ENCODE data around the gene DIAPH3. TPM values are rescaled to one million over a fixed set of nuclear protein-coding genes. Genes with fewer than 3 reads are reported as not detected.

Gene DIAPH3
- total RNA-seq, 4 donors from 2014 or later: 0.27 to 3.9 (median 2.1) TPM

DNA sequence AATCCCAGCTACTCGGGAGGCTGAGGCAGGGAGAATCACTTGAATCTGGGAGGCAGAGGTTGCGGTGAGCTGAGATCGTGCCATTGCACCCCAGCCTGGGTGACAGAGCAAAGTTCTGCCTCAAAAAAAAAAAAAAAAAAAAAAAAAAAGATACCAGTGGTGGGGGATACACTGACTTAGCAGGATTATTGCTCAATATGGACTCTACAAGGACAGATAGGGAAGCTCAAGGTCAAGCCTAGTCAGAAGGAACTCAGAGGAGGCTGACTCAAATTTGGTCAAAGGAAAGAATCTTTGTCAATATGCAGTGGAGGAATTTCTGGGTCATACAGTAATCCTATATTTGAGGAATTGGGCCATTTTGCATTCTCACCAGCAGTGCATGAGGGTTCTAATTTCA is 6.7 kb upstream of the DIAPH3 start:
- TF ChIP-seq, protein P1, sequence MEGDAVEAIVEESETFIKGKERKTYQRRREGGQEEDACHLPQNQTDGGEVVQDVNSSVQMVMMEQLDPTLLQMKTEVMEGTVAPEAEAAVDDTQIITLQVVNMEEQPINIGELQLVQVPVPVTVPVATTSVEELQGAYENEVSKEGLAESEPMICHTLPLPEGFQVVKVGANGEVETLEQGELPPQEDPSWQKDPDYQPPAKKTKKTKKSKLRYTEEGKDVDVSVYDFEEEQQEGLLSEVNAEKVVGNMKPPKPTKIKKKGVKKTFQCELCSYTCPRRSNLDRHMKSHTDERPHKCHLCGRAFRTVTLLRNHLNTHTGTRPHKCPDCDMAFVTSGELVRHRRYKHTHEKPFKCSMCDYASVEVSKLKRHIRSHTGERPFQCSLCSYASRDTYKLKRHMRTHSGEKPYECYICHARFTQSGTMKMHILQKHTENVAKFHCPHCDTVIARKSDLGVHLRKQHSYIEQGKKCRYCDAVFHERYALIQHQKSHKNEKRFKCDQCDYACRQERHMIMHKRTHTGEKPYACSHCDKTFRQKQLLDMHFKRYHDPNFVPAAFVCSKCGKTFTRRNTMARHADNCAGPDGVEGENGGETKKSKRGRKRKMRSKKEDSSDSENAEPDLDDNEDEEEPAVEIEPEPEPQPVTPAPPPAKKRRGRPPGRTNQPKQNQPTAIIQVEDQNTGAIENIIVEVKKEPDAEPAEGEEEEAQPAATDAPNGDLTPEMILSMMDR (IDR thresholded peaks at IDR 0.05): no peak
- TF ChIP-seq POLR2A (IDR thresholded peaks at IDR 0.05): no peak
- H3K4me3 ChIP-seq (ENCODE audit: low read depth, poor library complexity, severe bottlenecking): no peak overlapping the region
- no peak for DNase-seq (ENCODE audit: low spot score in 2 of 2)
- WGBS, 2 donors: 88 to 96% methylated on average over 3 of the region's 3 CpGs
- intact Hi-C loops (cut with DNase I; ENCODE audit: low total_unique reads): no loop called here

DNA sequence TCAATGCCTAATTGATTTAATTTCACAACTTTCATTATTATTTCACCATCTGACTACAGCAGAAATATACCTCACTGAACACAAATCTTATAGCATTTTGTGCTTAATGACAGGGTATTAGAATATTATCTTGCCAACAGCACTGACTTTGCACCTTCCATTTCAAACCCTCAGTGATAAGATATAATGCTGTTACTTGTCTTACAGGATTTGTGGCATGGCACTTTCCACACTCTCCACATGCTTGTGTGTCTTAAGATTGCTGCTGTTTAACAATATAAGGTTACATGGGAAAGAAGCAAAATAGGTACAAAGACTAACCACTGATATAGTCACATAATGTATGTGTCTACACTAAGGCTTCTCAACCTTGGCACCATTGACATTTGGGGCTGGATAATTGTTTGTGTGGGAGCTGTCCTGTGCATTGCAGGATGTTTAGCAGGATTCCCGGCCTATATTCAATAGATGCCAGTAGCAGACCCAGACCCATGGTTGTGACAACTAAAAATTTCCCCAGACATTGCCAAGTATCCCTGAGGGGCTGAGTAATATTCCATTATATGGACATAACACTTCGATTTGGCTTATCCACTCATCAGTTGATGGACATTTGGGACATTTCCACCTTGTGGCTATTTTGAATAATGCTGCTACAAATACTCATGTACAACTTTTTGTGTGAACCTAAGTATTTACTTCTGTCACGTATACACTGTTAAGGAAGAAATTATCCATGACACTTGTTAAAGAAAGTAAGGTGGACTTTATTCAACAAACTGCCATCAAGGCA is 5.7 kb upstream of the DIAPH3 start:
- DNase-seq (ENCODE audit: low spot score in 2 of 2): no peak
- no peak overlapping the region for H3K4me3 ChIP-seq (ENCODE audit: low read depth, poor library complexity, severe bottlenecking)
- WGBS, 2 donors: 88 to 97% methylated on average over 3 of the region's 3 CpGs
- TF ChIP-seq, protein P1 (IDR thresholded peaks at IDR 0.05): no peak
- TF ChIP-seq POLR2A (IDR thresholded peaks at IDR 0.05): no peak
- intact Hi-C loops (cut with DNase I; ENCODE audit: low total_unique reads): no loop called here

DNA sequence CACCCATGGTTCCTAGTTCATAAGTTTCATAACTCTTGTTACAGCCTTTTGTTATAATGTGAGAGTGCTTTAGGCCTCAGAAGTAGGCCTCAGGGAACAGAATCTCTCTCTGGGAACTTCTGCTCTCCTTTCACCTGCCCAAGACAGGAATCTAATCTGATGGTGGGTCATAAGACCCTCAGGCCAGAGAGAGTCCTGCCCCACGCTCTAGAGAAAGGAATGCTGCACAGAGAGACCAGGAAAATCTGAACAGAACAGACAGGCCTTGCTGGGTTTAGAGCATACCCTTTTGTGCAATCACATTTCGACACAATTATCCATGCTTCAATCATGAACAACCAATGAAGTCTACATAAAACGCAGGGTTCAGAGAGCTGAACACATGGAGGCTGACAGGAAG is 3.4 kb upstream of the DIAPH3 start:
- WGBS, 2 donors: 86 to 90% methylated on average over 3 of the region's 3 CpGs
- no peak overlapping the region for H3K4me3 ChIP-seq (ENCODE audit: low read depth, poor library complexity, severe bottlenecking)
- no peak for TF ChIP-seq POLR2A (IDR thresholded peaks at IDR 0.05)
- TF ChIP-seq, protein P1 (IDR thresholded peaks at IDR 0.05): no peak
- intact Hi-C loops (cut with DNase I; ENCODE audit: low total_unique reads): no loop called here
- no peak for DNase-seq (ENCODE audit: low spot score in 2 of 2)

DNA sequence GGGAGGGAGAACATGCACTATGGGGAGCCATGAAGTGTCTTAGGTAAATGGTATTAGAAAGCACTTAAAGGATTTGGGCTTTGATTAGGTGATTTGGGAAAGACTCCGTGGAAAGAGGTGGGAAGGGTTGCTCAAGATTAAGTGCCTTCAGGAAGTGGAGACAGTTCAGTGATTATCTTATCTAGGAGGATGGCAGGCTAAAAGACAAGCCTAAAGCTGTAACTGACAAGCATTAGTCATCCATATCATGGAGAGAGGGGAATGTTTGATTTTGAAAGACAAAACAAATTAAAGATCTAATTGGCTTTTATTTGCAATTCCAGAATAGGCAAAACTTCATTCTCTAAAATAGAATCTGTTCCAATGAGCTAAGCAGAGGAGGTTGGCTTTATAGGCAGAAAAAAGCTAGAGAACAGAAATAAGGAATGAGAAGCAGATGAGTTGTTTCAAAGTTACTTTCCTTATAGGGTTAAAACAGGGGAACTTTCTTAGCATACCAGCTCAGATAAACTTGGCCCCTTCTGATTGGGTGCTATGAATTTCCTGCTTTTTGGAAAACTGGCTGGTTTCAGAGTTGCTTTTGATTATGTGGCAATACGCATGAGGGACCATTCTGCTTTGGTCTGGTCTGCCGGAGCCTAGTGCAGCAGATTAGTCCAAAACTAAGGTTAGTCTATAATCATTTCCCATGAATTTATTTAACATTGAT is 1.8 kb upstream of the DIAPH3 start:
- TF ChIP-seq POLR2A (IDR thresholded peaks at IDR 0.05): no peak
- TF ChIP-seq, protein P1 (IDR thresholded peaks at IDR 0.05): no peak
- H3K4me3 ChIP-seq (ENCODE audit: low read depth, poor library complexity, severe bottlenecking): no peak overlapping the region
- 51 to 66% methylated on average over 3 of the region's 3 CpGs for WGBS, 2 donors
- intact Hi-C loops (cut with DNase I; ENCODE audit: low total_unique reads): no loop called here
- DNase-seq (ENCODE audit: low spot score in 2 of 2): no peak

DNA sequence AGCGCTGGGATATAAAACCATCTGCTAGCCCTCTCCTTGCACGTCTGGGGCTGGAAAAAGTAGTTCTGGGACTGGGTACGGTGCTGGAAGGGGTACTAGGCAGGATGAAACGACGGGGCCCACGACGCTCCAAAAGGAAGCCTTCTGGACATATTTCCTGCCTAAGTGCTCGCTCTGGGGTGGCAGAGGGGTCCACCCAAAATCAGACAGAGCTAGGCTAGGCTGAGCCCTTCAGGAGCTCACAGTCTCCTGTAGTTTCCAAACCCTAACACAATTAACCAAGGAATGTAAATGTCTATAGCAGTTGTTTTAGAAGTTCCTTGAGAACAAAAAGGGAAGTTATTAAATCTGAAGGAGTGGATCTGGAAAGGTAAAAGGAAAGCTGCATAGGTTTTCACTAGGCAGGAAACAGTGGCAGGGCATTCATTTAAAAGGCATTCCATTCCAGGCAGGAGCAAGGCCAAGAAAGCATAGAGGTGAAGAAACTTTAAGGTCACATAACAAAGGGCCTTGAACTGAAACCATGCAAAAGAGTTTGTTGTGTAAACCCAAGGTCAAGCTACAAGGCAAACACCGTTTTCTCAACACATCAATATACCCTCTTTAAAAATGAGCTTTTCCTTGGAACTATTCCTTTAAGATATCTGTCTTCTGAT is 634 bp upstream of the DIAPH3 start:
- TF ChIP-seq, protein P1 (IDR thresholded peaks at IDR 0.05): no peak
- TF ChIP-seq POLR2A (IDR thresholded peaks at IDR 0.05): no peak
- WGBS, 2 donors: 9 to 10% methylated on average over 9 of the region's 9 CpGs
- intact Hi-C loops (cut with DNase I; ENCODE audit: low total_unique reads): no loop called here

More for the DNA sequence above, 634 bp upstream of the DIAPH3 start:
- peak overlapping the region; percentile 43 for H3K4me3 ChIP-seq (ENCODE audit: low read depth, poor library complexity, severe bottlenecking)
- DNase-seq (ENCODE audit: low spot score in 2 of 2): no peak

Data from lower leg skin (tissue), 4 donors.